ENCODE results near the gene NPLOC4.

GRCh38 chr17:81640011-81640410 lies 3.1 kb upstream of the NPLOC4 start:
- no peak for TF ChIP-seq CTCF (IDR thresholded peaks at IDR 0.05)
- no peak for TF ChIP-seq POLR2A (IDR thresholded peaks at IDR 0.05)
- no peak for TF ChIP-seq EP300 (IDR thresholded peaks at IDR 0.05)
- no peak for TF ChIP-seq POLR2AphosphoS5 (IDR thresholded peaks at IDR 0.05)
